B cell (primary cell): ENCODE results near the gene NCOA7. TPM values are rescaled to one million over a fixed set of nuclear protein-coding genes. Genes with fewer than 3 reads are reported as not detected.

Experiments
- ATAC-seq: fragments of 200-7000 bp; cut with Tn5 transposase; one replicate; pipeline ENCODE4 v1.10.0; 2021; ENCODE audit warnings: low read depth, mild to moderate bottlenecking, moderate number of reproducible peaks, moderate library complexity
- CTCF ChIA-PET: fragments of 350-600 bp; sonication (Branson Sonifier 250); formaldehyde crosslinking; loops from one replicate; lab custom pipeline; 2021; ENCODE audit warnings: antibody characterized with exemption, inconsistent platforms; lab: Charles Lee
- POLR2A ChIA-PET: fragments of 350-600 bp; sonication (Branson Sonifier 250); formaldehyde crosslinking; loops from one replicate; lab custom pipeline; 2021; ENCODE audit warnings: antibody characterized with exemption; lab: Charles Lee
- DNase-seq: peaks from one replicate; pipeline ENCODE4 v3.0.0; 2013
- H2AFZ ChIP-seq: 2 replicates; pipeline ENCODE4 v1.6.1; 2012; ENCODE audit warnings: mild to moderate bottlenecking, low read depth, low read length; ENCODE audit not compliant: insufficient read depth, poor library complexity, severe bottlenecking
- H3K27ac ChIP-seq, 2 donors: 1 replicate in 1 of 2; 2 replicates in 1 of 2; pipeline ENCODE4 v1.5.1; 2012 to 2013; ENCODE audit warnings: low read length in 2 of 2, mild to moderate bottlenecking in 2 of 2, moderate library complexity in 1 of 2
- H3K27me3 ChIP-seq, 4 experiments: fragments of 200-600 bp in 1 of 4; sonication (generic) in 1 of 4; replicated peaks in 1 of 4; 1 replicate in 2 of 4; 2 replicates in 2 of 4; pipeline versions ENCODE4 v1.6.1 to v1.7.0; 2013 to 2016; ENCODE audit warnings: low read length in 3 of 4, mild to moderate bottlenecking in 2 of 4, mixed read lengths in 1 of 4, moderate library complexity in 1 of 4; ENCODE audit not compliant: insufficient read depth in 4 of 4, control insufficient read depth in 3 of 4; ENCODE audit errors: control extremely low read depth in 1 of 4
- H3K36me3 ChIP-seq, 2 experiments: replicated peaks in 1 of 2; 1 replicate in 1 of 2; 2 replicates in 1 of 2; pipeline versions ENCODE4 v1.6.1 to v1.7.1; 2013; ENCODE audit warnings: low read length in 1 of 2; ENCODE audit not compliant: insufficient read depth in 2 of 2, control insufficient read depth in 1 of 2; ENCODE audit errors: control extremely low read depth in 1 of 2, extremely low read depth in 1 of 2
- H3K4me1 ChIP-seq, 2 donors: fragments of 200-600 bp in 1 of 2; sonication (generic) in 1 of 2; 1 replicate in 1 of 2; 2 replicates in 1 of 2; pipeline versions ENCODE4 v1.5.1 to v1.6.1; 2013 to 2017; ENCODE audit warnings: low read length in 2 of 2; ENCODE audit not compliant: control insufficient read depth in 2 of 2, insufficient read depth in 2 of 2
- H3K4me2 ChIP-seq: replicated peaks from 2 replicates; pipeline ENCODE3; 2012; ENCODE audit warnings: mild to moderate bottlenecking, low read depth, low read length; ENCODE audit not compliant: poor library complexity, severe bottlenecking
- H3K4me3 ChIP-seq, 5 experiments: fragments of 200-600 bp in 1 of 5; sonication (generic) in 1 of 5; 1 replicate in 3 of 5; 2 replicates in 2 of 5; pipeline versions ENCODE4 v1.5.1 to v1.7.0; 2011 to 2016; ENCODE audit warnings: low read length in 4 of 5, mild to moderate bottlenecking in 4 of 5, low read depth in 2 of 5, control low read depth in 1 of 5, moderate library complexity in 1 of 5; ENCODE audit not compliant: insufficient read depth in 1 of 5; ENCODE audit errors: control extremely low read depth in 1 of 5, extremely low read depth in 1 of 5
- H3K79me2 ChIP-seq: fragments of 200-600 bp; sonication (generic); one replicate; pipeline ENCODE4 v1.6.0; 2016; ENCODE audit warnings: low read length; ENCODE audit not compliant: control insufficient read depth, insufficient read depth
- H3K9ac ChIP-seq: fragments of 200-600 bp; sonication (generic); 2 replicates; pipeline ENCODE4 v1.6.1; 2017; ENCODE audit warnings: mild to moderate bottlenecking, low read length, moderate library complexity
- H3K9me3 ChIP-seq, 3 donors: one replicate each; pipeline versions ENCODE4 v1.6.1 to v1.7.1; 2013; ENCODE audit warnings: low read length in 2 of 3; ENCODE audit not compliant: control insufficient read depth in 2 of 3, insufficient read depth in 1 of 3; ENCODE audit errors: control extremely low read depth in 1 of 3
- H4K20me1 ChIP-seq: 2 replicates; pipeline ENCODE4 v1.6.0; 2012; ENCODE audit warnings: mild to moderate bottlenecking, low read length; ENCODE audit not compliant: insufficient read depth, control insufficient read depth, poor library complexity, severe bottlenecking
- H3K27ac Mint-ChIP-seq: one replicate; pipeline ENCODE4 v1.8.0; 2021; ENCODE audit warnings: mixed read lengths
- H3K27me3 Mint-ChIP-seq: one replicate; pipeline ENCODE4 v1.8.0; 2021; ENCODE audit warnings: mixed read lengths
- H3K4me1 Mint-ChIP-seq: one replicate; pipeline ENCODE4 v1.8.0; 2021; ENCODE audit warnings: mixed read lengths
- H3K4me3 Mint-ChIP-seq: one replicate; pipeline ENCODE4 v1.8.0; 2021; ENCODE audit warnings: mixed read lengths
- H3K9me3 Mint-ChIP-seq: one replicate; pipeline ENCODE4 v1.8.0; 2022; ENCODE audit warnings: mixed read lengths; ENCODE audit not compliant: insufficient read depth
- CTCF ChIP-seq: fragments of 200-600 bp; IDR thresholded peaks from one replicate; pipeline ENCODE4 v1.8.0; 2022; ENCODE audit warnings: antibody characterized with exemption, mild to moderate bottlenecking
- EZH2 ChIP-seq: IDR thresholded peaks from 2 replicates; pipeline ENCODE4 v1.6.1; 2012; ENCODE audit warnings: borderline replicate concordance, low read depth, mild to moderate bottlenecking, moderate library complexity, low read length; ENCODE audit not compliant: insufficient read depth, poor library complexity, severe bottlenecking
- WGBS: methylation state at CpG from one replicate; pipeline ENCODE4 v1.1.5; 2013; ENCODE audit warnings: missing lambda C conversion rate; ENCODE audit not compliant: insufficient coverage; 5-methylcytosine and 5-hydroxymethylcytosine counted together
- intact Hi-C: fragments of 100-400 bp; cut with micrococcal nuclease; formaldehyde crosslinking; loops from one replicate; pipeline ENCODE4 v1.10.0; 2022
- polyA plus RNA-seq: library from polyadenylated mRNA; depleted of rRNA; stranded (reverse); fragments of >200 nt; gene quantifications from 2 replicates; pipeline ENCODE4 v1.2.3, GENCODE V29; 2012
- total RNA-seq, 2 donors: library from RNA; stranded (reverse); fragments of 120-200 nt in 1 of 2; gene quantifications; 1 replicate in 1 of 2; 2 replicates in 1 of 2; pipeline versions ENCODE4 v1.2.3 to v1.2.4, GENCODE V29; 2013 to 2022

Gene NCOA7
- total and polyA plus RNA-seq, 2 donors (not counting 1 experiment from before 2014, with no cell fraction given): 10.9 to 27.4 TPM

GRCh38 chr6:125904871-125905270 is 114.1 kb downstream of the NCOA7 start:
- H3K4me3 Mint-ChIP-seq: no peak overlapping the region
- intact Hi-C loops: no loop called here
- Histone ChIP-seq H3K27ac (no peak overlapping the region), H2AFZ (no peak overlapping the region), H3K4me2 (no peak overlapping the region), H3K9me3 (no peaks in the 10 kb centered on the region), H3K9ac (no peak overlapping the region), H3K79me2 (no peaks in the 10 kb centered on the region), H3K36me3 (peaks cover 0 to 3% of the 10 kb centered on the region in 2 experiments), H3K4me1 (no peaks in the 10 kb centered on the region), H3K4me3 (no peak overlapping the region), H4K20me1 (no peaks in the 10 kb centered on the region), H3K27me3 (no peaks in the 10 kb centered on the region)
- no peak for DNase-seq
- TF ChIP-seq EZH2 (no peak), CTCF (no peak)
- no peaks in the 10 kb centered on the region for H3K27me3 Mint-ChIP-seq
- WGBS: 87% methylated on average over 3 of the region's 3 CpGs
- no peaks in the 10 kb centered on the region for H3K4me1 Mint-ChIP-seq
- peak overlapping the region; percentile 11 for H3K27ac Mint-ChIP-seq
- ChIA-PET CTCF (interaction anchor here (0.7 to 1.1 kb wide), 4 partner anchors 15 to 1395 kb away, joined by 3 to 4 read pairs (median 4); partner anchors contain the start of gene HINT3), POLR2A (interaction anchor here (0.6 kb wide), 2 partner anchors 14 to 114 kb away, joined by 3 to 4 read pairs; partner anchors contain the start of gene NCOA7)
- no peak for ATAC-seq
- no peaks in the 10 kb centered on the region for H3K9me3 Mint-ChIP-seq

GRCh38 chr6:125906158-125906998 is 115.6 kb downstream of the NCOA7 start:
- peak; percentile 48 for DNase-seq
- intact Hi-C loops: loop anchor here (1.0 kb wide), 1 partner anchor 68 kb away; no protein-coding TSS in a partner anchor
- H3K4me3 ChIP-seq: no peak overlapping the region
- ChIA-PET CTCF (interaction anchor here (1.0 to 1.8 kb wide), 12 partner anchors 9 to 125 kb away, joined by 3 to 15 read pairs (median 4); partner anchors contain the start of genes HINT3 and NCOA7), POLR2A (no interaction called here)
- H3K4me1 ChIP-seq: no peaks in the 10 kb centered on the region
- no peak overlapping the region for H3K27ac Mint-ChIP-seq
- no peaks in the 10 kb centered on the region for H3K79me2 ChIP-seq
- no peaks in the 10 kb centered on the region for H3K27me3 Mint-ChIP-seq
- H4K20me1 ChIP-seq: no peaks in the 10 kb centered on the region
- H2AFZ ChIP-seq: no peak overlapping the region
- 70% methylated on average over 4 of the region's 5 CpGs for WGBS
- peak; percentile 68 for TF ChIP-seq CTCF
- TF ChIP-seq EZH2: no peak
- H3K4me1 Mint-ChIP-seq: no peaks in the 10 kb centered on the region
- H3K27ac ChIP-seq: no peak overlapping the region
- no peaks in the 10 kb centered on the region for H3K9me3 Mint-ChIP-seq
- no peaks in the 10 kb centered on the region for H3K9me3 ChIP-seq
- H3K36me3 ChIP-seq: peaks cover 0 to 1% of the 10 kb centered on the region in 2 experiments
- peak; percentile 45 for ATAC-seq
- no peak overlapping the region for H3K4me3 Mint-ChIP-seq
- no peak overlapping the region for H3K9ac ChIP-seq
- H3K4me2 ChIP-seq: no peak overlapping the region
- no peaks in the 10 kb centered on the region for H3K27me3 ChIP-seq
